Embryonic facial prominence (tissue), 1 donor: Measurements from ENCODE around the gene MID1.

Source experiments
- DNase-seq: peaks from one replicate; pipeline ENCODE4 v3.0.0-alpha.2; 2016; ENCODE audit errors: extremely low spot score

The MID1 gene

GRCh38 chrX:10433296-10433965 is 187.0 kb downstream of the MID1 start:
- no peak for DNase-seq

GRCh38 chrX:10429908-10430307 is 190.5 kb downstream of the MID1 start:
- no peak for DNase-seq

GRCh38 chrX:10427249-10427648 is 193.1 kb downstream of the MID1 start:
- no peak for DNase-seq

- no peak for DNase-seq
Observed at GRCh38 chrX:10423716-10424115, 196.7 kb downstream of the MID1 start.

DNA sequence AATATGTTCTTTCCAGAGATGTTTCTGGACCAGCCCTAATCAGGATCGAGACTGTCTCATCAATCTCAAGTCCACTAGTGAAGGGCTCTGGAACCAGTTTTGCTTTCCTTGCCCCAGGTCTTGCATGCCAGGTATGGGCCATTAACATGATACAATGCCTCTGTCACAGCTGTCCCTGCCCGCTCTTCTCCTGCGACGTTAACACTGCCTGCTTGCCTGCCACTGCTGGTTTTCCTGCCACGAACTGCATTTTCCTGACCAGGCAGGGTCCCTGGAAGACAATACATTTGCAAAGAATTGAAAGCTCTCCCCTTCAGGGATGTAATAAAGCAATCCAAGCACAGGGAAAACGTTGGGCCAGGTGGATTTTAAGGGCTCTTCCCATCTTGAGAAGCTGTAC is 200.3 kb downstream of the MID1 start:
- no peak for DNase-seq

GRCh38 chrX:10416424-10416823 is 204.0 kb downstream of the MID1 start:
- DNase-seq, result no peak

DNA sequence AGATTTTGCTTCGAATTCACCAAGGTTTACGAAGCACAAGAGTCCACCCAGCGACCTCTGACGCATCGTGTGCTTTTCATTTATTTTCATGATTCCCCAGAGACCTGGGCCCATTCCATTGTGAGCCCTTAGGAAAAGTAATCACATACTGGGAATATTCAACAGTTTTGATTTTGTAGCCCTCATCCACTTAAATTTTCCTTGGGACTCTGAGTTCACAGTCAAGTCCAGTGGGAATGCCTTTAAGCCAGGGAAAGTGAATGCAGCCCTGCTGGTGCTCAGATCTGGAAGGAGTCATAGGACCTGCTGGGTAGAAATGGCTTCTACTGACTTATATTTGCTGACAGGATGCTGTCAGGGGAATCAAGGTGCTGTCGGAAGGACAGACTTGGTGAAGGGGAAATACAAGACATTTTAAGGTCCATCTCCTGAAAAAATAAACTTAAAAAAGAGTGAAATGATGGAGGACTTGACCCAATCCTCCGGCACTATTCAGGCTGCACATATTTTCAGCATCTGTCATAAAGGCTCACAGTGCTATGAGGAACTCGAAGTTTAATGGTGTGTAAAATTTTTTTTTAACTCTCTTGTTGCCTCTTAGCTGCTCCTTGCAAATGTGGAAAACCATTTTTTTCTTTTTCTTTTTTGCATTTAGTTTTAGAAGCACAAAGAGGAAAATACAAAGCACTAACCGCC is 204.9 kb downstream of the MID1 start:
- no peak for DNase-seq

- no peak for DNase-seq
Observed at GRCh38 chrX:10414862-10415261, 205.5 kb downstream of the MID1 start.

GRCh38 chrX:10414156-10414824 is 206.1 kb downstream of the MID1 start:
- DNase-seq, result no peak

- DNase-seq, result no peak
Observed at GRCh38 chrX:10404436-10404835, 215.9 kb downstream of the MID1 start.

DNA sequence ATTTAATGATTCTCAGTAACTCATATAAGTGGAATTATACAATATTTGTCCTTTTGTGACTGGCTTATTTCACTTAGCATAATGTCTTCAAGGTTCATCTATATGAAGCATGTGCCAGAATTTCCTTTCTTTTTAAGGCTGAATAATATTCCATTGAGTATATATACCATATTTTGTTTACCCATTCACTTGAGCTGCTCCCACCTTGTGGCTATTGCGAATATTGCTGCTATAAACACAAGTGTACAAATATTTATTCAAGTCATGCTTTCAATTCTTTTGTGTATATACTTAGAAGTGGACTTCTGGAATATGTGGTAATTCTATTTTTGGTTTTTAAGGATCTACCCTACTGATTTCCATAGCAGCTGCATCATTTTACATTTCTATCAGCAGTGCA is 219.1 kb downstream of the MID1 start:
- no peak for DNase-seq

- no peak for DNase-seq
Observed at GRCh38 chrX:10399043-10399741, 221.2 kb downstream of the MID1 start.

- DNase-seq, result no peak
Observed at GRCh38 chrX:10398215-10398614, 222.2 kb downstream of the MID1 start.

DNA sequence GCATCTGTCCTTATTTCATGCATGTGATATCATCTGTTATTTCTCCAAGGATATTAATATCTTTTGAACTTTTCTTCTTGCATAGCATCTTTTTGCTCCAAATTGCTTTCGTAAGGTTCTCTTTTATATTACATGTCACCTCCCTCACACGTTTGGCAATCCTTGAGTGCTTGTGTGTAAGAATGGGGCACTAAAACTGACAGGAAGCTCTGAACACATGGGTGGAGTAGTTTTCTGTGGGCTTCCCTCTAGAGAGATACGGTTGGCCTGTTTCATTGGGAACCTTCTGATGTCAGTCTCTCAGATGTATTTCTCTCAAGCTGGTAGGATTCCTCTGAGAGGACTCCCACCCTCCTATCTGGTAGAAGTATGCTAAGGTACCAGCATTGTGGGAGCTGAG is 223.0 kb downstream of the MID1 start:
- DNase-seq, result no peak

DNA sequence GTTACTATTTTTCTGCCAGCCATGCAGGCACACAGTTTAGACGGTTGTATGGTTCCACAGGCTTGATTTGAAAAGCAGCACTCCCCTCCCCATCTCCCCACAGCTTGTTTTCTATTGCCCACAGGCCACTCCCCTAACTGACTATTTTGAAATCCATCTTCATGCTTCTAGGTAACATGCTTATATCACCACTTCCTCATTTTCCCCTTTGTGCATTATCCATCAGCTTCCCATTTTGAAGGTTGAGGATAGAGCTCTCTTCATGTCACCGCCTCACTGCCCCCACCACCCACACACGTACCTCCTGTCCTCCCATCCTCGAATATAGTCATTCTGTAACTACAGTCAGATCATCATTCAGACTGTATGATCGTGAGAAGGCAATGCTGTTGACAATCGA is 224.7 kb downstream of the MID1 start:
- no peak for DNase-seq
